SK-N-MC (cell line): Measurements from ENCODE around the gene GLOD5.

Source experiments
- EZH2 ChIP-seq: fragments of 200-600 bp; sonication (generic); IDR thresholded peaks from one replicate; pipeline ENCODE4 v1.6.1; 2017; ENCODE audit warnings: antibody characterized with exemption
- FOXP2 ChIP-seq: optimal IDR thresholded peaks from 2 replicates; pipeline ENCODE3; 2011; ENCODE audit warnings: mild to moderate bottlenecking, moderate library complexity; ENCODE audit not compliant: insufficient read depth; ENCODE audit errors: extremely low read length, control extremely low read depth
- POLR2AphosphoS5 ChIP-seq: IDR thresholded peaks from 2 replicates; pipeline ENCODE4 v1.6.1; 2012; ENCODE audit warnings: mild to moderate bottlenecking, low read depth, low read length, borderline replicate concordance

GRCh38 chrX:48785540-48786214 lies 24.1 kb downstream of the GLOD5 start:
- no peak for TF ChIP-seq POLR2AphosphoS5
- no peak for TF ChIP-seq EZH2
- no peak for TF ChIP-seq FOXP2
